GM19395 (cell line): ENCODE data around the gene EIF3D.
"Not testable (repeated sequence)": the region's sequence is repeated elsewhere in the genome, so short reads cannot be mapped to it uniquely, and the experiment has no call there.

Source experiments
- ATAC-seq: cut with Tn5 transposase; IDR thresholded peaks from one replicate; pipeline ENCODE4 v1.9.1; 2021; ENCODE audit warnings: mild to moderate bottlenecking, moderate library complexity; ENCODE audit not compliant: unreplicated experiment

Gene EIF3D

GRCh38 chr22:36550701-36551495, 21.9 kb upstream of the EIF3D start:
- ATAC-seq = no peak

GRCh38 chr22:36549033-36549432, 20.1 kb upstream of the EIF3D start:
- no peak for ATAC-seq

- ATAC-seq = no peak
Observed at GRCh38 chr22:36548606-36549005, 19.6 kb upstream of the EIF3D start.

- no peak for ATAC-seq
Observed at GRCh38 chr22:36546932-36547331, 18.0 kb upstream of the EIF3D start.

- ATAC-seq = no peak
Observed at GRCh38 chr22:36546092-36546804, 17.3 kb upstream of the EIF3D start.

GRCh38 chr22:36544107-36544620, 15.2 kb upstream of the EIF3D start:
- no peak for ATAC-seq

GRCh38 chr22:36541831-36542411, 13.0 kb upstream of the EIF3D start:
- no peak for ATAC-seq

- ATAC-seq = no peak
Observed at GRCh38 chr22:36540867-36541642, 12.1 kb upstream of the EIF3D start.

- no peak for ATAC-seq
Observed at GRCh38 chr22:36538529-36538928, 9.6 kb upstream of the EIF3D start.

GRCh38 chr22:36536717-36537116, 7.8 kb upstream of the EIF3D start:
- no peak for ATAC-seq

- not testable (repeated sequence) for ATAC-seq
Observed at GRCh38 chr22:36533320-36533719, 4.4 kb upstream of the EIF3D start.

- no peak for ATAC-seq
Observed at GRCh38 chr22:36532466-36532865, 3.5 kb upstream of the EIF3D start.

- no peak for ATAC-seq
Observed at GRCh38 chr22:36528341-36528740, 625 bp downstream of the EIF3D start.

GRCh38 chr22:36522662-36523061, 6.3 kb downstream of the EIF3D start:
- no peak for ATAC-seq

- no peak for ATAC-seq
Observed at GRCh38 chr22:36520423-36520822, 8.5 kb downstream of the EIF3D start.

GRCh38 chr22:36519906-36520305, 9.1 kb downstream of the EIF3D start:
- ATAC-seq = not testable (repeated sequence)

- no peak for ATAC-seq
Observed at GRCh38 chr22:36514766-36515165, 14.2 kb downstream of the EIF3D start.

GRCh38 chr22:36512991-36513390, 16.0 kb downstream of the EIF3D start:
- no peak for ATAC-seq

GRCh38 chr22:36512333-36512732, 16.6 kb downstream of the EIF3D start:
- ATAC-seq = no peak

- no peak for ATAC-seq
Observed at GRCh38 chr22:36510966-36511881, 17.7 kb downstream of the EIF3D start.
